Fibroblast of lung (primary cell): ENCODE results near the gene TLL2. TPM values are rescaled to one million over a fixed set of nuclear protein-coding genes. Genes with fewer than 3 reads are reported as not detected.

ENCODE experiments used
- DNase-seq, 2 donors: peaks; one replicate each; pipeline versions ENCODE4 v3.0.0 to v3.0.0-alpha.2; 2010; ENCODE audit warnings: low read depth in 2 of 2
- H2AFZ ChIP-seq: 2 replicates; pipeline ENCODE4 v1.5.1; 2012; ENCODE audit warnings: low read length, control low read depth, inconsistent platforms
- H3K27ac ChIP-seq: 2 replicates; pipeline ENCODE4 v1.5.1; 2011; ENCODE audit warnings: low read length, control low read depth; ENCODE audit not compliant: insufficient read depth
- H3K27me3 ChIP-seq: 2 replicates; pipeline ENCODE4 v1.5.1; 2011; ENCODE audit warnings: mild to moderate bottlenecking, low read length; ENCODE audit not compliant: control insufficient read depth, insufficient read depth
- H3K36me3 ChIP-seq: 2 replicates; pipeline ENCODE4 v1.5.1; 2011; ENCODE audit warnings: low read length; ENCODE audit not compliant: control insufficient read depth, insufficient read depth
- H3K4me1 ChIP-seq: 2 replicates; pipeline ENCODE4 v1.5.1; 2011; ENCODE audit warnings: low read length; ENCODE audit not compliant: control insufficient read depth, insufficient read depth; ENCODE audit errors: extremely low read depth
- H3K4me2 ChIP-seq: 2 replicates; pipeline ENCODE4 v1.5.1; 2011; ENCODE audit warnings: low read length, control low read depth; ENCODE audit not compliant: insufficient read depth; ENCODE audit errors: extremely low read depth
- H3K4me3 ChIP-seq, 4 experiments: fragments of 200-600 bp in 1 of 4; sonication (generic) in 1 of 4; replicated peaks in 1 of 4; 2 replicates each; pipeline ENCODE4 v1.5.1; 2011 to 2016; ENCODE audit warnings: low read length in 4 of 4, low read depth in 3 of 4, mild to moderate bottlenecking in 3 of 4, control low read depth in 2 of 4, inconsistent platforms in 1 of 4, mixed read lengths in 1 of 4; ENCODE audit not compliant: insufficient read depth in 1 of 4; ENCODE audit errors: control extremely low read depth in 1 of 4
- H3K79me2 ChIP-seq: 2 replicates; pipeline ENCODE4 v1.5.1; 2012; ENCODE audit warnings: mild to moderate bottlenecking, low read length, inconsistent platforms; ENCODE audit not compliant: control insufficient read depth, insufficient read depth
- H3K9ac ChIP-seq: 2 replicates; pipeline ENCODE4 v1.5.1; 2011; ENCODE audit warnings: mild to moderate bottlenecking, low read length, control low read depth; ENCODE audit not compliant: insufficient read depth
- H3K9me3 ChIP-seq: 2 replicates; pipeline ENCODE4 v1.5.1; 2012; ENCODE audit warnings: low read depth, low read length; ENCODE audit not compliant: control insufficient read depth, insufficient read depth
- H4K20me1 ChIP-seq: 2 replicates; pipeline ENCODE4 v1.5.1; 2011; ENCODE audit warnings: low read length; ENCODE audit not compliant: control insufficient read depth, insufficient read depth; ENCODE audit errors: extremely low read depth
- EZH2 ChIP-seq: IDR thresholded peaks from 2 replicates; pipeline ENCODE4 v1.5.1; 2012; ENCODE audit warnings: low read length, control low read depth, mild to moderate bottlenecking; ENCODE audit errors: missing control alignments
- polyA plus RNA-seq, 2 donors: library from polyadenylated mRNA; depleted of rRNA in 1 of 2; stranded (reverse) in 1 of 2; unstranded in 1 of 2; fragments of >200 nt; gene quantifications; 2 replicates each; pipeline ENCODE4 v1.2.1, GENCODE V29; 2011 to 2012; ENCODE audit warnings: missing spikeins in 1 of 2
- total RNA-seq: library from RNA; depleted of rRNA; stranded (reverse); fragments of >200 nt; gene quantifications from 2 replicates; pipeline ENCODE4 v1.2.1, GENCODE V29; 2014
- TF ChIP-seq, protein P1 (sequence below), 2 donors: IDR thresholded peaks in 1 of 2; conservative IDR thresholded peaks in 1 of 2; 1 replicate in 1 of 2; 2 replicates in 1 of 2; pipeline ENCODE4 v1.5.1; 2011 to 2012; ENCODE audit warnings: low read length in 2 of 2, control low read depth in 1 of 2, inconsistent platforms in 1 of 2, low read depth in 1 of 2, mild to moderate bottlenecking in 1 of 2

TLL2 gene
- total and polyA plus RNA-seq, 2 donors (not counting 1 experiment from before 2014, with no cell fraction given): 0.05 to 0.17 TPM

DNA sequence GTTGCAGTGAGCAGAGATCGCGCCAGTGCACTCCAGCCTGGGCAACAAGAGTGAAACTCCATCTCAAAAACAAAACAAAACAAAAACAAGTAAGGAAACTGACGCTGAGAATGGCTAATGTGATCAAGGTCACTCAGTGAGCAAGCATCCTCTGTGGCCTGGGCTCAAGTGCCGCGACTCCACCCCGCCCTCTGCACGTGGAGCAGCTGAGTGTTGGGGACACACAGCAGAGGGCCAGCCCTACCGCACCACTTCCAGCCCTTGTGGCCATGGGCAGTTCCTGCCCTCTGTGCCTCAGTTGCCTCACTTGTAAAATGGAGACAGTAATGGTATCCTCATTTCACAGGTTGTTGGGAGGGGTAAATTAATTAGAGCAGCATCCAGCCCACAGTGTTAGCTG lies 134.0 kb downstream of the TLL2 start:
- no peaks in the 10 kb centered on the region for H3K9me3 ChIP-seq
- no peak overlapping the region for H3K4me3 ChIP-seq
- TF ChIP-seq, protein P1, sequence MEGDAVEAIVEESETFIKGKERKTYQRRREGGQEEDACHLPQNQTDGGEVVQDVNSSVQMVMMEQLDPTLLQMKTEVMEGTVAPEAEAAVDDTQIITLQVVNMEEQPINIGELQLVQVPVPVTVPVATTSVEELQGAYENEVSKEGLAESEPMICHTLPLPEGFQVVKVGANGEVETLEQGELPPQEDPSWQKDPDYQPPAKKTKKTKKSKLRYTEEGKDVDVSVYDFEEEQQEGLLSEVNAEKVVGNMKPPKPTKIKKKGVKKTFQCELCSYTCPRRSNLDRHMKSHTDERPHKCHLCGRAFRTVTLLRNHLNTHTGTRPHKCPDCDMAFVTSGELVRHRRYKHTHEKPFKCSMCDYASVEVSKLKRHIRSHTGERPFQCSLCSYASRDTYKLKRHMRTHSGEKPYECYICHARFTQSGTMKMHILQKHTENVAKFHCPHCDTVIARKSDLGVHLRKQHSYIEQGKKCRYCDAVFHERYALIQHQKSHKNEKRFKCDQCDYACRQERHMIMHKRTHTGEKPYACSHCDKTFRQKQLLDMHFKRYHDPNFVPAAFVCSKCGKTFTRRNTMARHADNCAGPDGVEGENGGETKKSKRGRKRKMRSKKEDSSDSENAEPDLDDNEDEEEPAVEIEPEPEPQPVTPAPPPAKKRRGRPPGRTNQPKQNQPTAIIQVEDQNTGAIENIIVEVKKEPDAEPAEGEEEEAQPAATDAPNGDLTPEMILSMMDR (conservative IDR thresholded peaks at IDR 0.05 in 1 of 2, IDR thresholded peaks at IDR 0.05 in 1 of 2; ENCODE audit: low read depth in 1 of 2, low read length in 2 of 2): no peak
- TF ChIP-seq EZH2: no peak
- no peaks in the 10 kb centered on the region for H4K20me1 ChIP-seq
- no peak overlapping the region for H3K9ac ChIP-seq
- no peak overlapping the region for H3K4me2 ChIP-seq
- DNase-seq: no peak
- no peak overlapping the region for H2AFZ ChIP-seq
- no peaks in the 10 kb centered on the region for H3K36me3 ChIP-seq
- H3K27ac ChIP-seq: no peak overlapping the region
- no peaks in the 10 kb centered on the region for H3K79me2 ChIP-seq
- H3K4me1 ChIP-seq: no peaks in the 10 kb centered on the region
- no peaks in the 10 kb centered on the region for H3K27me3 ChIP-seq

DNA sequence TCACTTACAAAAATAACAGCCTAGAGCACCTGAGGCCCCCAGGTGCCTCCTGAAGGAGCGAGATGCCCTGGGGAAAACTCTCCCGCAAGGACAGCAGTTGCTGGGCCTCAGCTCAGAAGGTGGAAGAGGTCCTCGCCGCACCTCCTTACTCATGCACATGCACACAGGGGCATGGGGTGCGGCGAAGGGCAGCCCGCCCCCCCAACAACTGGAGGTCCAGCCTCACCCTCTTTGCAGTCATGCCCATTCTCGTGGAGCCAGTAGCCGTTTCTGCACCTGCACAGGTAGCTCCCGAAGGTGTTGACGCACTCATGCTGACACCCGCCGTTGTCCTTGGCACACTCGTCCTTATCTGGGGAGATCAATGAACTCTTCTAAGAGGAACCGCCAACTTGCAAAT lies 135.0 kb downstream of the TLL2 start:
- H3K4me2 ChIP-seq: no peak overlapping the region
- no peaks in the 10 kb centered on the region for H3K9me3 ChIP-seq
- no peaks in the 10 kb centered on the region for H3K79me2 ChIP-seq
- H3K27ac ChIP-seq: no peak overlapping the region
- H2AFZ ChIP-seq: no peak overlapping the region
- H3K4me1 ChIP-seq: no peaks in the 10 kb centered on the region
- no peaks in the 10 kb centered on the region for H4K20me1 ChIP-seq
- TF ChIP-seq EZH2: no peak
- TF ChIP-seq, protein P1 (conservative IDR thresholded peaks at IDR 0.05 in 1 of 2, IDR thresholded peaks at IDR 0.05 in 1 of 2; ENCODE audit: low read depth in 1 of 2, low read length in 2 of 2): no peak
- H3K27me3 ChIP-seq: no peaks in the 10 kb centered on the region
- DNase-seq: no peak
- H3K36me3 ChIP-seq: no peaks in the 10 kb centered on the region
- H3K9ac ChIP-seq: no peak overlapping the region
- H3K4me3 ChIP-seq: no peak overlapping the region

DNA sequence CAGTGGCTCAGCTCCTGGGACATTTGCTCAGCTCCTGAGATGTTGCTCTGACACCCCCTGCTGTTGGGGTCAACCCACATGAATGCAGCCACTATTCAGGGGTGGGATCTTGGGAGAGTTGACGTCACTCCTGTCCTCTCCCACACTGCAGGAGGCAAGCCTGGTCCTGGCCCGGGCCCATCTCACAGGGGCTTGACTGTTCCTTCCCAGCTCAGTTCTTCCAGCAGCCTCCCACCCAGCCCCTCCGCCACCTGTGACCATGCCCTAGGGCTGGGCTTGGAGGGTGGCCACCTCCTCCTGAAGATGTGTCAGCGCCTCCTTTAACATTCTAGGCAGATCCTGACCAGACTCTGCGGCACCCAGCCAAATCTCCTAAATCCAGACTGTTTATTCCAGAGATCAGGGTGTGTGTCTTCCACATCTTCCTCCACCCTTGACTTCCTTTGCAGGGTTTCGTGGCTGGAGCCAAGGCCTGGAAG lies 135.9 kb downstream of the TLL2 start:
- Histone ChIP-seq H3K9me3 (no peaks in the 10 kb centered on the region), H3K4me2 (no peak overlapping the region), H3K79me2 (no peaks in the 10 kb centered on the region), H4K20me1 (no peaks in the 10 kb centered on the region), H3K27ac (no peak overlapping the region), H3K4me3 (no peak overlapping the region), H3K27me3 (no peaks in the 10 kb centered on the region), H3K36me3 (no peaks in the 10 kb centered on the region), H3K4me1 (no peaks in the 10 kb centered on the region), H2AFZ (no peak overlapping the region), H3K9ac (no peak overlapping the region)
- no peak for TF ChIP-seq EZH2
- TF ChIP-seq, protein P1 (conservative IDR thresholded peaks at IDR 0.05 in 1 of 2, IDR thresholded peaks at IDR 0.05 in 1 of 2; ENCODE audit: low read depth in 1 of 2, low read length in 2 of 2): no peak
- DNase-seq: peak in 1 of 2 donors; percentile 32
